ENCODE results near the gene FOXC2. TPM values are rescaled to one million over a fixed set of nuclear protein-coding genes. Genes with fewer than 3 reads are reported as not detected.

FOXC2 gene
- polyA plus RNA-seq, 3 donors, result not detected

DNA sequence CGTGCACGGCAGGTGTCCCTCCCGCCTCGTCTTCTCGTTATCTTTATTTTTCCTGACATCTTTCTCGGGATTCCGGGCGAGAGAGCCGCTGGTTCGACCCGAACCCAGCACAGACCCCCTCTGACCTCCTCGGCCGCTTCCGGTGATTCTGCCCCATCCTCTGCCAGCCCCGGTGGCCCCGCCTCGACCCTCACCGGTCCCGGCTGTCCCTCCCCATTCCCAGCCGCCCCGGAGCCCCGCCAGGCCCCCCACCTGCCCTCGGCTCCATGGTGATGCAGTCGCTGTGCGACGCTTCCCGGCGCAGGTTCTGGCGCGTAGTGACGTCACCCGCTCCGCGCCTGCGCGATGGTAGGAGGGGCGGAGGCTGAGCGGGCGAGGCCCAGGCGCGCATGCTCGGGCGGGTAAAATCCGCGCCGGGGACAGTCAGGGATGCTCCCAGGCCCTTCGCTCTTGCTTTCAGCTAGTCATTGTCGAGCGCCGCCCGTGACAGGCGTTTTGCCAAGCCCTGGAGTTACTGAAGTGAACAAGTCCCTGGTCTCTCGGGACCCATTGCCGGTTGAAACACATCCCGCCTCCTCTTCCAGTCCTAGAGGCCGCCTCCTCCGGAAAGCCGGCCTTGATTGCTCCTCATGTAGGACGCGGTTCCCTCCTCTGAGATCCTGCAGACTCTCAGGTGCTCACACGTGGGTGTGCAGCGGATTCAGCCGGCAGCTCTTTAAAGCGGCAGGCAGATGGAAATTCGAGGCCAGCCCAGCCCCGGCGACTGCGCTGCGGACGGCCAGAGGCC lies 11.5 kb upstream of the FOXC2 start, which contains the start of gene MTHFSD:
Gene MTHFSD, minus strand, starts transcription at position 319 of the 787 bp plus-strand sequence. Its CDS starts 51 bp downstream, at position 268.
- H3K27me3 Mint-ChIP-seq (ENCODE audit: low read depth in 3 of 3), result peaks cover 3 to 16% (median 13%) of the 10 kb centered on the region in 3 donors
- intact Hi-C loops (cut with micrococcal nuclease), result loop anchor here in 1 of 2 donors (5.0 kb wide), 1 partner anchor 762 kb away; the partner anchor contains the start of gene C16orf95
- Histone ChIP-seq H3K79me2 (ENCODE audit: insufficient read depth, low read length) (peaks cover 11% of the 10 kb centered on the region), H3K36me3 (replicated peaks in 1 of 2; ENCODE audit: control insufficient read depth in 1 of 2, insufficient read depth in 2 of 2, low read length in 2 of 2) (peaks cover 6 to 22% of the 10 kb centered on the region in 2 donors), H3K4me3 (replicated peaks in 1 of 3; ENCODE audit: low read depth in 2 of 3, low read length in 3 of 3) (peak within 1 kb of the TSS; percentile 60 to 88 (median 87)), H2AFZ (ENCODE audit: insufficient read depth, low read depth, low read length, poor library complexity, severe bottlenecking) (peak within 1 kb of the TSS; percentile 95), H3K9me3 (replicated peaks in 1 of 2; ENCODE audit: control insufficient read depth in 1 of 2, insufficient read depth in 1 of 2, low read length in 2 of 2) (no peaks in the 10 kb centered on the region), H4K20me1 (ENCODE audit: insufficient read depth, low read length) (no peaks in the 10 kb centered on the region), H3K27ac (ENCODE audit: low read depth in 1 of 2, low read length in 2 of 2) (peak within 1 kb of the TSS; percentile 70 to 98), H3K27me3 (ENCODE audit: control insufficient read depth in 2 of 2, insufficient read depth in 2 of 2, low read length in 2 of 2) (peaks cover 0 to 3% of the 10 kb centered on the region in 2 donors), H3K4me2 (replicated peaks; ENCODE audit: extremely low read depth, low read length, poor library complexity, severe bottlenecking) (peak within 1 kb of the TSS; percentile 78), H3K9ac (ENCODE audit: insufficient read depth, low read length, poor library complexity, severe bottlenecking) (peak within 1 kb of the TSS; percentile 99), H3K4me1 (ENCODE audit: control insufficient read depth in 1 of 2, insufficient read depth in 2 of 2, low read length in 2 of 2) (peaks cover 13 to 17% of the 10 kb centered on the region in 2 donors)
- peak within 1 kb of the TSS; percentile 85 to 90 for H3K4me3 Mint-ChIP-seq
- peaks cover 19 to 20% of the 10 kb centered on the region in 2 donors for H3K36me3 Mint-ChIP-seq
- peaks cover 0 to 5% (median 0%) of the 10 kb centered on the region in 7 donors for H3K9me3 Mint-ChIP-seq
- peak; percentile 89 to 92 (median 92) for DNase-seq
- whole genome bisulfite sequencing (ENCODE audit: insufficient coverage), result 6% methylated on average over 68 of the region's 70 CpGs
- H3K27ac Mint-ChIP-seq, result peak within 1 kb of the TSS; percentile 95 to 98 (median 97)
- TF ChIP-seq, protein P1, sequence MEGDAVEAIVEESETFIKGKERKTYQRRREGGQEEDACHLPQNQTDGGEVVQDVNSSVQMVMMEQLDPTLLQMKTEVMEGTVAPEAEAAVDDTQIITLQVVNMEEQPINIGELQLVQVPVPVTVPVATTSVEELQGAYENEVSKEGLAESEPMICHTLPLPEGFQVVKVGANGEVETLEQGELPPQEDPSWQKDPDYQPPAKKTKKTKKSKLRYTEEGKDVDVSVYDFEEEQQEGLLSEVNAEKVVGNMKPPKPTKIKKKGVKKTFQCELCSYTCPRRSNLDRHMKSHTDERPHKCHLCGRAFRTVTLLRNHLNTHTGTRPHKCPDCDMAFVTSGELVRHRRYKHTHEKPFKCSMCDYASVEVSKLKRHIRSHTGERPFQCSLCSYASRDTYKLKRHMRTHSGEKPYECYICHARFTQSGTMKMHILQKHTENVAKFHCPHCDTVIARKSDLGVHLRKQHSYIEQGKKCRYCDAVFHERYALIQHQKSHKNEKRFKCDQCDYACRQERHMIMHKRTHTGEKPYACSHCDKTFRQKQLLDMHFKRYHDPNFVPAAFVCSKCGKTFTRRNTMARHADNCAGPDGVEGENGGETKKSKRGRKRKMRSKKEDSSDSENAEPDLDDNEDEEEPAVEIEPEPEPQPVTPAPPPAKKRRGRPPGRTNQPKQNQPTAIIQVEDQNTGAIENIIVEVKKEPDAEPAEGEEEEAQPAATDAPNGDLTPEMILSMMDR (IDR thresholded peaks at IDR 0.05), result no peak
- H3K4me1 Mint-ChIP-seq, result peaks cover 15% of the 10 kb centered on the region

GRCh38 chr16:86555704-86556075 lies 10.9 kb upstream of the FOXC2 start:
- peak overlapping the region; percentile 95 for H2AFZ ChIP-seq (ENCODE audit: insufficient read depth, low read depth, low read length, poor library complexity, severe bottlenecking)
- H4K20me1 ChIP-seq (ENCODE audit: insufficient read depth, low read length), result no peaks in the 10 kb centered on the region
- no peak for DNase-seq
- 57% methylated on average over 13 of the region's 17 CpGs for WGBS (ENCODE audit: insufficient coverage)
- no peaks in the 10 kb centered on the region for H3K9me3 ChIP-seq (replicated peaks in 1 of 2; ENCODE audit: control insufficient read depth in 1 of 2, insufficient read depth in 1 of 2, low read length in 2 of 2)
- peaks cover 0 to 3% of the 10 kb centered on the region in 2 donors for H3K27me3 ChIP-seq (ENCODE audit: control insufficient read depth in 2 of 2, insufficient read depth in 2 of 2, low read length in 2 of 2)
- peak overlapping the region; percentile 60 to 88 (median 87) for H3K4me3 ChIP-seq (replicated peaks in 1 of 3; ENCODE audit: low read depth in 2 of 3, low read length in 3 of 3)
- H3K4me2 ChIP-seq (replicated peaks; ENCODE audit: extremely low read depth, low read length, poor library complexity, severe bottlenecking), result peak overlapping the region; percentile 78
- H3K27ac ChIP-seq (ENCODE audit: low read depth in 1 of 2, low read length in 2 of 2), result peak overlapping the region; percentile 36 to 98
- peaks cover 15% of the 10 kb centered on the region for H3K4me1 Mint-ChIP-seq
- peaks cover 11% of the 10 kb centered on the region for H3K79me2 ChIP-seq (ENCODE audit: insufficient read depth, low read length)
- intact Hi-C loops (cut with micrococcal nuclease), result loop anchor here in 1 of 2 donors (5.0 kb wide), 1 partner anchor 762 kb away; the partner anchor contains the start of gene C16orf95
- peak overlapping the region; percentile 64 to 98 (median 97) for H3K27ac Mint-ChIP-seq
- H3K9ac ChIP-seq (ENCODE audit: insufficient read depth, low read length, poor library complexity, severe bottlenecking), result peak overlapping the region; percentile 99
- peak overlapping the region; percentile 85 to 90 for H3K4me3 Mint-ChIP-seq
- H3K9me3 Mint-ChIP-seq, result peaks cover 0 to 5% (median 0%) of the 10 kb centered on the region in 7 donors
- peaks cover 4 to 16% of the 10 kb centered on the region in 2 donors for H3K36me3 ChIP-seq (replicated peaks in 1 of 2; ENCODE audit: control insufficient read depth in 1 of 2, insufficient read depth in 2 of 2, low read length in 2 of 2)
- TF ChIP-seq, protein P1 (IDR thresholded peaks at IDR 0.05), result no peak
- H3K36me3 Mint-ChIP-seq, result peaks cover 16% of the 10 kb centered on the region in 2 donors
- H3K4me1 ChIP-seq (ENCODE audit: control insufficient read depth in 1 of 2, insufficient read depth in 2 of 2, low read length in 2 of 2), result peaks cover 13 to 17% of the 10 kb centered on the region in 2 donors
- peaks cover 3 to 18% (median 17%) of the 10 kb centered on the region in 3 donors for H3K27me3 Mint-ChIP-seq (ENCODE audit: low read depth in 3 of 3)

Measured in CD14-positive monocyte (primary cell).